HepG2 (cell line): ENCODE measurements around the gene CD248. TPM values are rescaled to one million over a fixed set of nuclear protein-coding genes. Genes with fewer than 3 reads are reported as not detected.

Experiments
- ARID3A ChIP-seq: IDR thresholded peaks from 2 replicates; pipeline ENCODE4 v1.6.1; 2012; ENCODE audit warnings: low read depth, low read length, improper control_type of control experiment
- ATF4 ChIP-seq, 2 experiments: fragments of 450-650 bp in 1 of 2; sonication (generic) in 1 of 2; formaldehyde crosslinking; IDR thresholded peaks; 2 replicates each; pipeline versions ENCODE4 v1.5.0 to v1.8.0; 2020 to 2022; ENCODE audit warnings: mild to moderate bottlenecking in 1 of 2, missing genetic modification reagents in 1 of 2
- BCL3 ChIP-seq: sonication (generic); formaldehyde crosslinking; IDR thresholded peaks from 2 replicates; pipeline ENCODE4 v1.5.1; 2020; ENCODE audit warnings: mild to moderate bottlenecking, missing genetic modification reagents, moderate library complexity
- DR1 ChIP-seq: sonication (generic); formaldehyde crosslinking; IDR thresholded peaks from 2 replicates; pipeline ENCODE4 v1.8.0; 2021; ENCODE audit warnings: mild to moderate bottlenecking, missing genetic modification reagents, inconsistent platforms
- FLYWCH1 ChIP-seq: sonication (generic); formaldehyde crosslinking; IDR thresholded peaks from 2 replicates; pipeline ENCODE4 v1.8.1; 2023; ENCODE audit warnings: mild to moderate bottlenecking, missing genetic modification reagents
- IRF9 ChIP-seq: sonication (generic); formaldehyde crosslinking; IDR thresholded peaks from 2 replicates; pipeline ENCODE4 v1.8.0; 2022; ENCODE audit warnings: missing genetic modification reagents, mild to moderate bottlenecking, borderline replicate concordance
- JDP2 ChIP-seq: sonication (generic); formaldehyde crosslinking; IDR thresholded peaks from 2 replicates; pipeline ENCODE4 v1.8.1; 2022; ENCODE audit warnings: missing genetic modification reagents, borderline replicate concordance
- KDM4B ChIP-seq: sonication (generic); formaldehyde crosslinking; IDR thresholded peaks from 2 replicates; pipeline ENCODE4 v1.4.0; 2020; ENCODE audit warnings: missing genetic modification reagents
- MXD3 ChIP-seq: IDR thresholded peaks from 2 replicates; pipeline ENCODE4 v1.6.1; 2016; ENCODE audit warnings: mild to moderate bottlenecking, missing biosample characterization, missing genetic modification reagents
- MXD4 ChIP-seq: IDR thresholded peaks from 2 replicates; pipeline ENCODE4 v1.6.1; 2016; ENCODE audit warnings: mild to moderate bottlenecking, missing biosample characterization, missing genetic modification reagents
- PCBP2 ChIP-seq: fragments of 200-400 bp; formaldehyde crosslinking; optimal IDR thresholded peaks from 2 replicates; pipeline ENCODE3; 2018; ENCODE audit warnings: low read length, low read depth; ENCODE audit not compliant: poor library complexity, severe bottlenecking
- PRPF4 ChIP-seq: fragments of 200-400 bp; formaldehyde crosslinking; IDR thresholded peaks from 2 replicates; pipeline ENCODE4 v1.6.1; 2016; ENCODE audit warnings: low read length, low read depth; ENCODE audit not compliant: poor library complexity, severe bottlenecking
- RBM39 ChIP-seq: fragments of 200-400 bp; formaldehyde crosslinking; IDR thresholded peaks from one replicate; pipeline ENCODE4 v1.6.1; 2018; ENCODE audit warnings: antibody characterized with exemption, mild to moderate bottlenecking, low read depth, low read length; ENCODE audit not compliant: poor library complexity, severe bottlenecking
- SRY ChIP-seq: sonication (generic); formaldehyde crosslinking; IDR thresholded peaks from 2 replicates; pipeline ENCODE4 v1.8.0; 2022; ENCODE audit warnings: mild to moderate bottlenecking, missing genetic modification reagents
- ZEB1 ChIP-seq: IDR thresholded peaks from 2 replicates; pipeline ENCODE4 v1.6.1; 2012; ENCODE audit warnings: mild to moderate bottlenecking, low read depth, inconsistent platforms; ENCODE audit not compliant: insufficient replicate concordance
- ZNF264 ChIP-seq: sonication (generic); formaldehyde crosslinking; IDR thresholded peaks from 2 replicates; pipeline ENCODE4 v1.4.0; 2020; ENCODE audit warnings: missing genetic modification reagents
- ZNF337 ChIP-seq: sonication (generic); formaldehyde crosslinking; IDR thresholded peaks from 2 replicates; pipeline ENCODE4 v1.5.1; 2020; ENCODE audit warnings: missing genetic modification reagents, low read depth, mild to moderate bottlenecking, borderline replicate concordance
- ZNF33B ChIP-seq: sonication (generic); formaldehyde crosslinking; IDR thresholded peaks from 2 replicates; pipeline ENCODE4 v1.5.1; 2020; ENCODE audit warnings: mild to moderate bottlenecking, missing genetic modification reagents
- ZNF383 ChIP-seq: sonication (generic); formaldehyde crosslinking; IDR thresholded peaks from 2 replicates; pipeline ENCODE4 v1.4.0; 2020; ENCODE audit warnings: missing genetic modification reagents, mild to moderate bottlenecking, borderline replicate concordance
- ZNF589 ChIP-seq: sonication (generic); formaldehyde crosslinking; conservative IDR thresholded peaks from 2 replicates; pipeline ENCODE4 v1.8.0; 2022; ENCODE audit warnings: mild to moderate bottlenecking, moderate library complexity, missing genetic modification reagents
- ZNF615 ChIP-seq: sonication (generic); formaldehyde crosslinking; IDR thresholded peaks from 2 replicates; pipeline ENCODE4 v1.5.0; 2020; ENCODE audit warnings: mild to moderate bottlenecking, missing genetic modification reagents, borderline replicate concordance
- ZNF619 ChIP-seq: sonication (generic); formaldehyde crosslinking; IDR thresholded peaks from 2 replicates; pipeline ENCODE4 v1.4.0; 2020; ENCODE audit warnings: mild to moderate bottlenecking, missing genetic modification reagents
- ZNF740 ChIP-seq: sonication (generic); formaldehyde crosslinking; IDR thresholded peaks from 2 replicates; pipeline ENCODE4 v1.4.0; 2020; ENCODE audit warnings: missing genetic modification reagents
- polyA plus RNA-seq, 8 experiments: library from polyadenylated mRNA; depleted of rRNA in 3 of 8; stranded (reverse) in 7 of 8; unstranded in 1 of 8; fragments of >200 nt; fragmentation: Illumina TruSeq in 4 of 8; extraction: Trizol in 4 of 8; gene quantifications; 2 replicates each; pipeline versions ENCODE4 v1.2.1 to v1.2.3, GENCODE V29; 2011 to 2016; ENCODE audit warnings: low read depth in 4 of 8, missing spikeins in 1 of 8, mixed read lengths in 1 of 8; ENCODE audit not compliant: insufficient read depth in 1 of 8
- total RNA-seq, 5 experiments: library from RNA; depleted of rRNA; stranded (reverse); fragments of >200 nt; fragmentation: Illumina TruSeq; extraction: Trizol; gene quantifications; 2 replicates each; pipeline ENCODE4 v1.2.3, GENCODE V29; 2016; ENCODE audit warnings: low read depth in 1 of 5

CD248 gene
- total and polyA plus RNA-seq, 2 of the 13 experiments (the other 11 are each of a cell fraction or from before 2014, with no cell fraction given), result 0.25 to 0.35 TPM

- TF ChIP-seq ZNF589 (CRISPR knock-in tag), result no peak
- TF ChIP-seq ZNF615, result no peak
- TF ChIP-seq ZNF740 (CRISPR knock-in tag), result no peak
- TF ChIP-seq ARID3A, result no peak
- TF ChIP-seq PCBP2, result no peak
- no peak for TF ChIP-seq ZNF619
- no peak for TF ChIP-seq JDP2
- no peak for TF ChIP-seq DR1
- TF ChIP-seq ZNF33B (CRISPR knock-in tag), result no peak
- TF ChIP-seq BCL3 (CRISPR knock-in tag), result no peak
- TF ChIP-seq ATF4 (CRISPR knock-in tag; IDR thresholded peaks at IDR 0.05), result 0 out of 4 replicates have a peak, but pooled peaks of 1 of the 2 experiments have one; percentile 4
- TF ChIP-seq ZNF383 (CRISPR knock-in tag), result 0 out of 2 replicates have a peak, but pooled peaks have one; percentile 34
- TF ChIP-seq MXD3, result no peak
- no peak for TF ChIP-seq IRF9 (CRISPR knock-in tag)
- 0 out of 2 replicates have a peak, but pooled peaks have one; percentile 50 for TF ChIP-seq ZNF264 (CRISPR knock-in tag)
- TF ChIP-seq FLYWCH1 (CRISPR knock-in tag), result no peak
- TF ChIP-seq RBM39, result no peak
- TF ChIP-seq PRPF4, result no peak
- TF ChIP-seq SRY, result no peak; the same call in 1 of the 2 replicates
- no peak for TF ChIP-seq ZEB1
- no peak for TF ChIP-seq ZNF337 (CRISPR knock-in tag)
- no peak for TF ChIP-seq MXD4 (CRISPR knock-in tag)
- no peak for TF ChIP-seq KDM4B (CRISPR knock-in tag)
Measured at GRCh38 chr11:66312549-66313320, 4.1 kb downstream of the CD248 start (continued).
